HCT116 (cell line): Measurements from ENCODE around the gene RECK. TPM values are rescaled to one million over a fixed set of nuclear protein-coding genes. Genes with fewer than 3 reads are reported as not detected.

Experiments used
- ATAC-seq: fragments of 200-7000 bp; cut with Tn5 transposase; 2 replicates; pipeline ENCODE4 v1.9.1; 2020; ENCODE audit warnings: mild to moderate bottlenecking, moderate library complexity
- BruUV-seq: library from RNA; stranded (reverse); fragments of 400-500 nt; replicated peaks from 2 replicates; lab custom pipeline; 2021; lab: Mats Ljungman, UMichigan
- CTCF ChIA-PET: fragments of 300-600 bp; sonication (Branson Sonifier 250); formaldehyde crosslinking; loops from one replicate; lab custom pipeline; 2021; ENCODE audit warnings: antibody characterized with exemption; lab: Charles Lee
- POLR2A ChIA-PET: fragments of 300-600, 350-600 bp; sonication (Branson Sonifier 250); formaldehyde crosslinking; loops from one replicate; lab custom pipeline; 2021; ENCODE audit warnings: antibody characterized with exemption; lab: Charles Lee
- RAD21 ChIA-PET, 2 experiments: fragments of 300-600 bp; sonication (Branson Sonifier 250); formaldehyde crosslinking; loops; one replicate each; lab custom pipeline; 2023; ENCODE audit warnings: low total read pairs in 2 of 2; ENCODE audit not compliant: uncharacterized antibody in 2 of 2, unreplicated experiment in 2 of 2, low non-redundant PET in 1 of 2; lab: Charles Lee
- DNase-seq: peaks from one replicate; pipeline ENCODE4 v3.0.0-alpha.2; 2010; ENCODE audit warnings: low read depth, low spot score
- H2AFZ ChIP-seq: fragments of 200-600 bp; shearing (Covaris generic), sonication (generic); 2 replicates; pipeline ENCODE4 v1.6.1; 2017; ENCODE audit warnings: low read depth, mixed run types, mixed read lengths, antibody characterized with exemption, low read length; ENCODE audit not compliant: poor library complexity, severe bottlenecking
- H3K27ac ChIP-seq: 2 replicates; pipeline ENCODE4 v1.5.1; 2012; ENCODE audit warnings: low read depth, low read length
- H3K27me3 ChIP-seq: fragments of 200-600 bp; sonication (generic); 2 replicates; pipeline ENCODE4 v1.6.1; 2016; ENCODE audit warnings: mixed run types, low read length, mixed read lengths; ENCODE audit not compliant: insufficient read depth
- H3K36me3 ChIP-seq, 2 experiments: fragments of 200-500 bp in 1 of 2; fragments of 200-600 bp in 1 of 2; sonication (Bioruptor generic) in 1 of 2; sonication (generic) in 1 of 2; 2 replicates each; pipeline versions ENCODE4 v1.5.1 to v1.6.1; 2014 to 2016; ENCODE audit warnings: low read length in 2 of 2, inconsistent platforms in 1 of 2, mixed read lengths in 1 of 2, mixed run types in 1 of 2; ENCODE audit not compliant: insufficient read depth in 2 of 2, control insufficient read depth in 1 of 2
- H3K4me1 ChIP-seq, 2 experiments: fragments of 200-600 bp in 1 of 2; sonication (generic) in 1 of 2; 2 replicates each; pipeline versions ENCODE4 v1.5.1 to v1.6.1; 2012 to 2017; ENCODE audit warnings: low read length in 2 of 2, inconsistent platforms in 1 of 2, mild to moderate bottlenecking in 1 of 2, mixed read lengths in 1 of 2, mixed run types in 1 of 2, moderate library complexity in 1 of 2; ENCODE audit not compliant: insufficient read depth in 2 of 2, control insufficient read depth in 1 of 2
- H3K4me2 ChIP-seq: fragments of 200-600 bp; sonication (generic); 2 replicates; pipeline ENCODE4 v1.6.1; 2017; ENCODE audit warnings: mixed run types, low read length, mixed read lengths
- H3K4me3 ChIP-seq, 2 experiments: fragments of 200-600 bp in 1 of 2; sonication (generic) in 1 of 2; replicated peaks in 1 of 2; 2 replicates each; pipeline ENCODE4 v1.5.1; 2011 to 2016; ENCODE audit warnings: low read length in 2 of 2, control low read depth in 1 of 2, low read depth in 1 of 2, mild to moderate bottlenecking in 1 of 2, mixed read lengths in 1 of 2, mixed run types in 1 of 2
- H3K79me2 ChIP-seq: fragments of 200-600 bp; sonication (generic); 2 replicates; pipeline ENCODE4 v1.6.1; 2017; ENCODE audit warnings: mild to moderate bottlenecking, mixed run types, low read length, moderate library complexity, mixed read lengths; ENCODE audit not compliant: insufficient read depth
- H3K9ac ChIP-seq: fragments of 200-600 bp; sonication (generic); 2 replicates; pipeline ENCODE4 v1.6.1; 2016; ENCODE audit warnings: low read length, mixed read lengths
- H3K9me2 ChIP-seq: fragments of 200-600 bp; sonication (generic), shearing (Covaris generic); 2 replicates; pipeline ENCODE4 v1.6.1; 2017; ENCODE audit warnings: mixed run types, mild to moderate bottlenecking, moderate library complexity; ENCODE audit not compliant: insufficient read depth
- H3K9me3 ChIP-seq, 2 experiments: fragments of 200-500 bp in 1 of 2; fragments of 200-600 bp in 1 of 2; sonication (Bioruptor generic) in 1 of 2; sonication (generic) in 1 of 2; 2 replicates each; pipeline ENCODE4 v1.6.1; 2014 to 2017; ENCODE audit warnings: low read length in 2 of 2, mixed read lengths in 2 of 2, inconsistent platforms in 1 of 2, low read depth in 1 of 2, mild to moderate bottlenecking in 1 of 2, mixed run types in 1 of 2, moderate library complexity in 1 of 2; ENCODE audit not compliant: control insufficient read depth in 1 of 2, insufficient read depth in 1 of 2
- H4K20me1 ChIP-seq: fragments of 200-600 bp; sonication (generic), shearing (Covaris generic); 2 replicates; pipeline ENCODE4 v1.6.1; 2017; ENCODE audit warnings: mixed run types, mild to moderate bottlenecking, moderate library complexity; ENCODE audit not compliant: insufficient read depth
- CBX3 ChIP-seq: IDR thresholded peaks from 2 replicates; pipeline ENCODE4 v1.6.1; 2012; ENCODE audit warnings: low read depth
- CEBPB ChIP-seq: IDR thresholded peaks from 2 replicates; pipeline ENCODE4 v1.6.1; 2012; ENCODE audit warnings: low read depth
- CTCF ChIP-seq, 3 experiments: fragments of 200-600 bp in 1 of 3; sonication (generic) in 1 of 3; IDR thresholded peaks in 2 of 3; conservative IDR thresholded peaks in 1 of 3; 2 replicates each; pipeline ENCODE4 v1.5.1; 2012 to 2017; ENCODE audit warnings: low read depth in 2 of 3, low read length in 2 of 3, antibody characterized with exemption in 1 of 3, borderline replicate concordance in 1 of 3, control low read depth in 1 of 3, mild to moderate bottlenecking in 1 of 3, mixed read lengths in 1 of 3, mixed run types in 1 of 3, moderate library complexity in 1 of 3; ENCODE audit not compliant: insufficient read depth in 1 of 3
- EGR1 ChIP-seq: IDR thresholded peaks from 2 replicates; pipeline ENCODE4 v1.6.1; 2012; ENCODE audit warnings: low read depth
- JUND ChIP-seq: IDR thresholded peaks from 2 replicates; pipeline ENCODE4 v1.6.1; 2012
- POLR2A ChIP-seq: IDR thresholded peaks from 2 replicates; pipeline ENCODE4 v1.7.0; 2011; ENCODE audit warnings: borderline replicate concordance; ENCODE audit not compliant: insufficient read depth, insufficient read length; ENCODE audit errors: extremely low read depth
- POLR2AphosphoS5 ChIP-seq: IDR thresholded peaks from 2 replicates; pipeline ENCODE4 v1.6.1; 2011; ENCODE audit warnings: mild to moderate bottlenecking, low read depth, low read length, moderate library complexity
- SRF ChIP-seq: IDR thresholded peaks from 2 replicates; pipeline ENCODE4 v1.6.1; 2012; ENCODE audit warnings: low read depth
- YY1 ChIP-seq: IDR thresholded peaks from 2 replicates; pipeline ENCODE4 v1.6.1; 2011; ENCODE audit warnings: low read length, low read depth, moderate library complexity, mild to moderate bottlenecking; ENCODE audit not compliant: insufficient replicate concordance; ENCODE audit errors: extremely low read depth
- ZBTB33 ChIP-seq: IDR thresholded peaks from 2 replicates; pipeline ENCODE4 v1.6.1; 2011; ENCODE audit warnings: mild to moderate bottlenecking, low read length, moderate library complexity; ENCODE audit not compliant: insufficient replicate concordance; ENCODE audit errors: extremely low read depth
- ZNF274 ChIP-seq: fragments of 200-500 bp; sonication (Bioruptor generic); IDR thresholded peaks from 2 replicates; pipeline ENCODE4 v1.6.1; 2014; ENCODE audit warnings: mild to moderate bottlenecking, low read depth, low read length, inconsistent platforms
- intact Hi-C: fragments of 100-400 bp; cut with micrococcal nuclease; formaldehyde crosslinking; loops from 2 replicates; pipeline ENCODE4 v1.10.0; 2022
- total RNA-seq: library from RNA; stranded (reverse); gene quantifications from one replicate; pipeline ENCODE4 v1.2.1, GENCODE V29; 2021; ENCODE audit not compliant: unreplicated experiment

The RECK gene
- total RNA-seq, 1 experiment from 2014 or later = 3.8 TPM

GRCh38 chr9:36143245-36143641, 106.5 kb downstream of the RECK start:
- no peaks in the 10 kb centered on the region for H3K9me2 ChIP-seq
- intact Hi-C loops = no loop called here
- no peaks in the 10 kb centered on the region for H4K20me1 ChIP-seq
- ChIA-PET POLR2A (no interaction called here), CTCF (no interaction called here), RAD21 (no interaction called here)
- H2AFZ ChIP-seq = no peak overlapping the region
- DNase-seq (no peak), ATAC-seq (no peak)
- H3K4me3 ChIP-seq = no peak overlapping the region
- H3K27ac ChIP-seq = no peak overlapping the region
- BruUV-seq = no TSS peak
- H3K79me2 ChIP-seq = no peaks in the 10 kb centered on the region
- no peaks in the 10 kb centered on the region for H3K36me3 ChIP-seq
- no peak overlapping the region for H3K9ac ChIP-seq
- H3K27me3 ChIP-seq = no peaks in the 10 kb centered on the region
- TF ChIP-seq YY1 = no peak
- TF ChIP-seq POLR2AphosphoS5 = no peak
- no peak for TF ChIP-seq EGR1
- TF ChIP-seq JUND = no peak
- no peak for TF ChIP-seq CTCF (IDR thresholded peaks at IDR 0.05 in 2 of 3, conservative IDR thresholded peaks at IDR 0.05 in 1 of 3; ENCODE audit: borderline replicate concordance in 1 of 3, insufficient read depth in 1 of 3, low read depth in 2 of 3, low read length in 2 of 3)
- TF ChIP-seq POLR2A = no peak
- no peak for TF ChIP-seq SRF
- TF ChIP-seq ZNF274 = no peak
- no peak for TF ChIP-seq ZBTB33
- no peak for TF ChIP-seq CBX3
- TF ChIP-seq CEBPB = no peak
- H3K9me3 ChIP-seq = peaks cover 0 to 3% of the 10 kb centered on the region in 2 experiments; a peak in 1 of 4 replicates
- H3K4me1 ChIP-seq = peaks cover under 1 to 2% of the 10 kb centered on the region in 2 experiments
- no peak overlapping the region for H3K4me2 ChIP-seq
